ENCODE measurements around the gene TFPI. TPM values are rescaled to one million over a fixed set of nuclear protein-coding genes. Genes with fewer than 3 reads are reported as not detected.

The TFPI gene
- total and polyA plus RNA-seq, 10 of the 15 experiments (the other 5 are each of a cell fraction or from before 2014, with no cell fraction given): 0.07 to 0.59 (median 0.34) TPM

DNA sequence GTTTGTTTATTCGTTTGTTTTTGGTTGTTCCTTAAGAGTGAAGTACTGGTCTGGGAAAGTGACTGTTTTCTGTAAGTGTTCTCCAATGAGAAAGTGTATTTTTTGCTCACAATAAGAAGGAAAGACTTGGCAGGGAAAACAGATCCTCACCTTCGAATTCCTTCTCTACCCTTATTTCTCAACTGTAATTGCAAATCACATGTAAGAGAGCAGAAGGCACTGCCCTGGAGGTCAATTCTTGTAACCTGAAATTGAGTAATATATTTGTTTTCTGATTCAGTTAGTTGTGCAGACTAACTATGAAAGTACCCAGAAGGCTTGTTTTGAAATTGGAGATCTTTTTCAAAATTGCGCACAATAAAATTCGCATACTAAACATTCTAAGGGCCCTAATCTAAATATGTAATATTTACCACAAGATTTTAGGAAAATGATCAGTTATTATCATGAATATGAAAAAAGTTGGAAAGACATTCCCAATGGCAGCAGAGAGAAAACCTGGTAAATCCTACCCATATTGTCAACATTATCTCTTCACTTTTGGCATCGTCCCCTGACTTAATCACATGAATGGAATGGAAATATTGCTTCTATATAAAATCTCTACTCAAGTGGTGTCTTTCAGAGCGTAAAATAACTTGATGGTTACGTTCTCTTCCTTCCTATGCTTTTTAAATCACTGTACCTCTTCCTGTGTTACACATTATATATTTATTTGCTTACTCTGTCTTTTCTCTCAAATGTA is 24.1 kb downstream of the TFPI start:
- FAIRE-seq: no peak
- WGBS (ENCODE audit: insufficient coverage, insufficient replicate concordance, low lambda C conversion rate, missing lambda C conversion rate): 27% methylated on average over 7 of the region's 7 CpGs
- no peaks in the 10 kb centered on the region for H3K36me3 ChIP-seq (ENCODE audit: control insufficient read depth in 2 of 2, insufficient read depth in 2 of 2, low read length in 1 of 2)
- intact Hi-C loops (cut with micrococcal nuclease; ENCODE audit: unreplicated experiment) (no loop called here), in situ Hi-C loops (cut with MboI) (no loop called here)
- H3K4me1 ChIP-seq (ENCODE audit: control insufficient read depth, insufficient read depth, low read length): no peaks in the 10 kb centered on the region
- no peak overlapping the region for H3K27ac ChIP-seq (ENCODE audit: control insufficient read depth, insufficient read depth)
- ChIA-PET SMC1A (ENCODE audit: uncharacterized antibody, unreplicated experiment) (interaction anchor here (0.8 to 1.5 kb wide), 2 partner anchors 30 to 37 kb away, joined by 3 to 6 read pairs; no protein-coding TSS in a partner anchor), POLR2A (no interaction called here), RAD21 (ENCODE audit: unreplicated experiment) (no interaction called here), CTCF (interaction anchor here (1.0 to 1.7 kb wide), 2 partner anchors 30 to 51 kb away, joined by 4 to 5 read pairs; no protein-coding TSS in a partner anchor)
- TF ChIP-seq BRCA1 (IDR thresholded peaks at IDR 0.05; ENCODE audit: low read depth, low read length): no peak
- no peak for TF ChIP-seq IRF4 (IDR thresholded peaks at IDR 0.05; ENCODE audit: low read depth, low read length)
- no peak for TF ChIP-seq MTA2 (IDR thresholded peaks at IDR 0.05; ENCODE audit: low read depth)
- TF ChIP-seq, protein P1, sequence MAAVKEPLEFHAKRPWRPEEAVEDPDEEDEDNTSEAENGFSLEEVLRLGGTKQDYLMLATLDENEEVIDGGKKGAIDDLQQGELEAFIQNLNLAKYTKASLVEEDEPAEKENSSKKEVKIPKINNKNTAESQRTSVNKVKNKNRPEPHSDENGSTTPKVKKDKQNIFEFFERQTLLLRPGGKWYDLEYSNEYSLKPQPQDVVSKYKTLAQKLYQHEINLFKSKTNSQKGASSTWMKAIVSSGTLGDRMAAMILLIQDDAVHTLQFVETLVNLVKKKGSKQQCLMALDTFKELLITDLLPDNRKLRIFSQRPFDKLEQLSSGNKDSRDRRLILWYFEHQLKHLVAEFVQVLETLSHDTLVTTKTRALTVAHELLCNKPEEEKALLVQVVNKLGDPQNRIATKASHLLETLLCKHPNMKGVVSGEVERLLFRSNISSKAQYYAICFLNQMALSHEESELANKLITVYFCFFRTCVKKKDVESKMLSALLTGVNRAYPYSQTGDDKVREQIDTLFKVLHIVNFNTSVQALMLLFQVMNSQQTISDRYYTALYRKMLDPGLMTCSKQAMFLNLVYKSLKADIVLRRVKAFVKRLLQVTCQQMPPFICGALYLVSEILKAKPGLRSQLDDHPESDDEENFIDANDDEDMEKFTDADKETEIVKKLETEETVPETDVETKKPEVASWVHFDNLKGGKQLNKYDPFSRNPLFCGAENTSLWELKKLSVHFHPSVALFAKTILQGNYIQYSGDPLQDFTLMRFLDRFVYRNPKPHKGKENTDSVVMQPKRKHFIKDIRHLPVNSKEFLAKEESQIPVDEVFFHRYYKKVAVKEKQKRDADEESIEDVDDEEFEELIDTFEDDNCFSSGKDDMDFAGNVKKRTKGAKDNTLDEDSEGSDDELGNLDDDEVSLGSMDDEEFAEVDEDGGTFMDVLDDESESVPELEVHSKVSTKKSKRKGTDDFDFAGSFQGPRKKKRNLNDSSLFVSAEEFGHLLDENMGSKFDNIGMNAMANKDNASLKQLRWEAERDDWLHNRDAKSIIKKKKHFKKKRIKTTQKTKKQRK (IDR thresholded peaks at IDR 0.05; ENCODE audit: low read depth, low read length): no peak
- no peaks in the 10 kb centered on the region; a peak in 1 of 4 replicates for H3K27me3 ChIP-seq (replicated peaks in 1 of 2; ENCODE audit: control insufficient read depth in 2 of 2, insufficient read depth in 2 of 2, low read length in 1 of 2)
- H3K79me2 ChIP-seq (ENCODE audit: control insufficient read depth, insufficient read depth, low read length): no peaks in the 10 kb centered on the region
- no TSS peak for BruUV-seq (replicated peaks)
- H3K4me2 ChIP-seq (ENCODE audit: control insufficient read depth, insufficient read depth): no peak overlapping the region
- no peak overlapping the region for H2AFZ ChIP-seq (ENCODE audit: control insufficient read depth, low read depth, low read length)
- no peaks in the 10 kb centered on the region for H3K9me3 ChIP-seq (replicated peaks; ENCODE audit: control insufficient read depth, insufficient read depth, low read length)
- H3K4me3 ChIP-seq: no peak overlapping the region
- H4K20me1 ChIP-seq (ENCODE audit: control insufficient read depth, insufficient read depth): no peaks in the 10 kb centered on the region
- H3K9ac ChIP-seq (ENCODE audit: control insufficient read depth, insufficient read depth, low read length): no peak overlapping the region
- DNase-seq (ENCODE audit: low read depth, low spot score): no peak
- no peak for ATAC-seq

Measured in GM12878 (cell line).